ENCODE results near the gene DCAF5.

The DCAF5 gene

GRCh38 chr14:69004731-69005431, 148.0 kb downstream of the DCAF5 start:
- no peak for DNase-seq (ENCODE audit: low spot score)

DNA sequence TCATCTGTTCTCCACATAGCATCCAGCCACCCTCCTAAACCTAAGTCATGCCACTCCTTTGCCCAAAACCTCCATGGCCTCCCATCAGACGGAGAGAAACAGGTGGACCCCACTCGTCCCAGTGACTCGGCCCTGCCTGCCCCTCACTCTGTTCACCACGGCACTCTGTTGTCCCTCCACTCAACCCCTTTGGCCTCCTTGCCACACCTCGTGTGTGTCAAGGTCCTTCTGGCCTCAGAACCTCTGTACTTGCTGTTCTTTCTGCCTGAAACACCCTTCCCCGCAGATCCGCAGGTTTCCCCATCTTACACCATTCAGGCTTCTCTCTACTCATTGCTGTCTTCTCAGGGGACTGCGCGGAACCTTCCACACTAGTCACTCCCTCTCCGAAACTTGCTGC, 149.3 kb downstream of the DCAF5 start:
- DNase-seq (ENCODE audit: low spot score), result no peak

DNA sequence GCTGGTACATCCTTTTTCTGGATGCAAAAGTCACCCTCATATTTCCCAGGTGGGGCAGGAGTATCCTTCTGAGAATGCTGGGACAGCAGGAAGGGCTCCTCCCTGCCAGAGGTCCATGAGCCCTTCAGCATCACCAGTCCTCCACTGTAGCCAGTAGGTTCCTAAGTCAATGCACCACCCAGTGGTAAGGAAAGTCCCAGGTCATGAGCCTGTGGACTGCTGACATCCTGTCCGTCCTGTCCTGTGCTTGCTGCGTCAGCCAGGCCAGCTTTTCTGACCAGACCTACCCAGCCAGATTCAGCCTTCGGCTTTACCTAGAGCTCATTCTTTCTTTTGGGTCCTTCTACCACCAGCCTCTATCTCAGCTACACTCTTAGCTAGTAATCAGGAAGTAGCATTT, 150.8 kb downstream of the DCAF5 start:
- DNase-seq (ENCODE audit: low spot score), result no peak

GRCh38 chr14:69001375-69001774, 151.5 kb downstream of the DCAF5 start:
- no peak for DNase-seq (ENCODE audit: low spot score)
